ENCODE data around the gene ZC3H6. TPM values are rescaled to one million over a fixed set of nuclear protein-coding genes. Genes with fewer than 3 reads are reported as not detected.

The ZC3H6 gene
- total and polyA plus RNA-seq, 2 of the 13 experiments (the other 11 are each of a cell fraction or from before 2014, with no cell fraction given), result 0.71 to 0.93 TPM

- TF ChIP-seq ZMYM4 (CRISPR knock-in tag; IDR thresholded peaks at IDR 0.05) (peak; percentile 72; the same call in 1 of the 2 replicates), ZNF501 (CRISPR knock-in tag; IDR thresholded peaks at IDR 0.05) (peak; percentile 97; the same call in 1 of the 2 replicates), GATAD1 (CRISPR knock-in tag; IDR thresholded peaks at IDR 0.05) (peak; percentile 66), HOXA7 (CRISPR knock-in tag; IDR thresholded peaks at IDR 0.05) (no peak), SMYD3 (CRISPR knock-in tag; IDR thresholded peaks at IDR 0.05) (0 out of 2 replicates have a peak, but pooled peaks have one; percentile 63), TAF15 (IDR thresholded peaks at IDR 0.05; ENCODE audit: low read depth, low read length, poor library complexity, severe bottlenecking) (no peak), HES4 (CRISPR knock-in tag; IDR thresholded peaks at IDR 0.05; ENCODE audit: borderline replicate concordance) (peak; percentile 93), ZNF234 (CRISPR knock-in tag; conservative IDR thresholded peaks at IDR 0.05) (0 out of 2 replicates have a peak, but pooled peaks have one; percentile 83), FOXA1 (IDR thresholded peaks at IDR 0.05) (no peak), FOXA1 (CRISPR knock-in tag; IDR thresholded peaks at IDR 0.05) (no peak), FOSL1 (CRISPR knock-in tag; IDR thresholded peaks at IDR 0.05; ENCODE audit: borderline replicate concordance) (no peak), FOXJ3 (CRISPR knock-in tag; IDR thresholded peaks at IDR 0.05; ENCODE audit: borderline replicate concordance) (no peak; the same call in 1 of the 2 replicates), GABPB1 (CRISPR knock-in tag; IDR thresholded peaks at IDR 0.05) (peak; percentile 82), ZNF253 (CRISPR knock-in tag; IDR thresholded peaks at IDR 0.05; ENCODE audit: borderline replicate concordance) (peak; percentile 83; the same call in 1 of the 2 replicates), ZBTB3 (CRISPR knock-in tag; IDR thresholded peaks at IDR 0.05; ENCODE audit: borderline replicate concordance, low read depth) (peak; percentile 82), ZIK1 (CRISPR knock-in tag; IDR thresholded peaks at IDR 0.05; ENCODE audit: borderline replicate concordance, low read depth) (peak; percentile 96), NFE2L1 (CRISPR knock-in tag; IDR thresholded peaks at IDR 0.05; ENCODE audit: borderline replicate concordance) (peak; percentile 73; the same call in 1 of the 2 replicates), ZNF597 (CRISPR knock-in tag; IDR thresholded peaks at IDR 0.05) (no peak), MYNN (CRISPR knock-in tag; IDR thresholded peaks at IDR 0.05; ENCODE audit: low read depth) (no peak), THAP11 (CRISPR knock-in tag; IDR thresholded peaks at IDR 0.05) (peak; percentile 65), ZBTB44 (CRISPR knock-in tag; IDR thresholded peaks at IDR 0.05) (no peak)
These were observed 20.7 kb upstream of the ZC3H6 start, which contains the start of gene ZC3H8 (continued) for GRCh38 chr2:112254466-112255240.
